Measurements from ENCODE around the gene ALDH3B2.
"Not testable (repeated sequence)": the region's sequence is repeated elsewhere in the genome, so short reads cannot be mapped to it uniquely, and the experiment has no call there.

ALDH3B2 gene

GRCh38 chr11:67629386-67630227, 44.8 kb downstream of the ALDH3B2 start, which contains the start of gene NUDT8:
TSS of gene NUDT8 (minus strand) at chr11:67629937. CDS start at chr11:67629911, 26 bp downstream.
- peak; percentile 82 for DNase-seq

- no peak for DNase-seq
Measured at GRCh38 chr11:67628710-67629385, 45.6 kb downstream of the ALDH3B2 start.

DNA sequence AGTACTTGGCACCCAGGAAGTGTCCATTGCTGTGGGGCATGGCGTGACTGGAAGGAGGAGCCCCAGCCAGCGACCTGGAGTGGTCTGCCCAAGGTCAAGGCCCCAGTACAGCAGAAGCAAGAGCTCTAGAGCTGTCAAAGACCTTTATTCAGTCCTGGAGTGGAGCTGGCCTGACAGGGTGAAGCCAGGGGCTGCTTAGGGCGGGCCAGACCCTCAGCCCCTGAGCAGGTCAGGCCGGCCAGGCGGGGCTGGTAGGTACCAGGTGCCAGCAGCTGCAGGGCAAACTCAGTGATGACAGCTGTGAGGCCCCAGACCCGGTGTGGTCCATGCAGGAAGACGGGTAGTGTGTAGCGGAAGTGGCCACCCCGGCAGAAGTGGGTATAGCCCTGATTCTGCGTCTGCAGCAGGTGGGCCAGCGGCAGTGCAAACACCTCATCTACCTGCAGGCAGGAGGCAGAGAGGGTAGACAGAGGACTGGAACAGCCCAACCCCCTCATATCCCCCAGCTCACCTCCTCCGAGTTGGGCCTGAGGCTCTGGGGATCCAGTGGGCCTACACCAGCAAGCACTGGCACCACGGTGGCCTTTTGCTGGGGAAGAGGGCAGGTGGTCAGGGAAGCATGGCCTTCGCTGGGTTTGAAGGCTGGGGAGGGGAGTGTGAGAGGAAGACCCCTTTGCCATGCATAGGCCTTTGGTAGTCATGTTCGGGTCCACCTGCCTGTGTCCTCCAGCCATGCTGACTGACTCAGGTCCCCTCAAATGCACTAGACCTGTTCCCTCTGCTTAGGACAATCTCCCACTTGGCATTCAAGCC, 46.4 kb downstream of the ALDH3B2 start:
- no peak for DNase-seq

DNA sequence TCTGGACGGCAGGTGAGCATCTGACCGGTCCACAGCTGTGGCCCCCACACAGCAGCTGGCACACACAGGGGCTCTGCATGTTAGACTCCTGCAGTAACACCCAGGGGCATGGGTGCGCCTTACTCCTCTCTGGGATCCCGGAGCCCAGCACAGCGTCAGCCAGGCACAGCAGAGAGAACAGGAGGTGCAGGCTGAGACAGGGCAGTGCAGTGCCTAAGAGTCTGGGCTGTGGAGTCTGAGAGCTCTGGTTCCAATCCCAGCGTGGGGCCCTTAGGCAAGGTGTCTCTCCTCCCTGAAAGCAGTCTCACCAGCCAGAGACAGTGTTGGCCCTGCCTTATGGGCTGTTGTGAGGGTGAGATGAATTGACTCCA, 47.0 kb downstream of the ALDH3B2 start:
- DNase-seq = no peak

DNA sequence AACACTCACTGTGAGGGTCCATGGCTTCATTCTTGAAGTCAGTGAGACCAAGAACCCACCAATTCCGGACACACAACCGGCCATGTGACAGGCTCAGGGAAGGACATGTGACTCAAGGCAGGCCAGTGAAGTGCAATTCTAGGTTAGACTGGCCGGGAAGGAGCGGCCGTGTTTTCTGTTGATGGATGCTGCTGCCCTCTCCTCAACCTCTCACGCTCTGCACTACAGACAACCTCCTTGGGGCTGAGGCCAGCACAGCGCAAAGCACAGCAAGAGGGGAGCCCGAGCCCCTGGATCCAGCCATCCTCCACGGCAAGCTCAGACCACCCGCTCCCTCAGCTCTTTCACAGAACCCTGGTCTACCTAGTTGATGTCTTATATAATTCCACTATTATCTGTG, 47.5 kb downstream of the ALDH3B2 start:
- no peak for DNase-seq

DNA sequence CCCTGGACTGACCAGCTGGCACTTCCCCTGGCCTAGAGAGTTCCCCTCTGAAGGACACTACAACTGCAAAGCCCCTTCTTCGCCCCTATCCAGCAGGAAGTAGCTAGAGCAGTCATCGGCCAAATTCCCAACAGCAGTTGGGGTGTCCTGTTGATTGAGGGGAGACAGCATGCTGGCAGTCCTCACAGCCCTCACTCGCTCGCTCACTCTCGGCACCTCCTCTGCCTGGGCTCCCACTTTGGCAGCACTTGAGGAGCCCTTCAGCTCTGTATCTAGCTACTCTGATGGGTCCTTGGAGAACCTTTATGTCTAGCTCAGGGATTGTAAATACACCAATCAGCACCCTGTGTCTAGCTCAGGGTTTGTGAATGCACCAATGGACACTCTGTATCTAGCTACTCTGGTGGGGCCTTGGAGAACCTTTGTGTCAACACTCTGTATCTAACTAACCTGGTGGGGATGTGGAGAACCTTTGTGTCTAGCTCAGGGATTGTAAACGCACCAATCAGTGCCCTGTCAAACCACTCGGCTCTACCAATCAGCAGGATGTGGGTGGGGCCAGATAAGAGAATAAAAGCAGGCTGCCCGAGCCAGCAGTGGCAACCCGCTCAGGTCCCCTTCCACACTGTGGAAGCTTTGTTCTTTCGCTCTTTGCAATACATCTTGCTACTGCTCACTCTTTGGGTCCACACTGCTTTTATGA, 48.1 kb downstream of the ALDH3B2 start:
- DNase-seq = not testable (repeated sequence)

GRCh38 chr11:67623795-67624194, 50.6 kb downstream of the ALDH3B2 start:
- DNase-seq = not testable (repeated sequence)

- DNase-seq = not testable (repeated sequence)
Measured at GRCh38 chr11:67622905-67623304, 51.5 kb downstream of the ALDH3B2 start.

- not testable (repeated sequence) for DNase-seq
Measured at GRCh38 chr11:67621928-67622327, 52.5 kb downstream of the ALDH3B2 start.

GRCh38 chr11:67620621-67621020, 53.8 kb downstream of the ALDH3B2 start:
- DNase-seq = not testable (repeated sequence)

- DNase-seq = not testable (repeated sequence)
Measured at GRCh38 chr11:67619683-67620618, 54.5 kb downstream of the ALDH3B2 start.

- not testable (repeated sequence) for DNase-seq
Measured at GRCh38 chr11:67618901-67619659, 55.3 kb downstream of the ALDH3B2 start.

DNA sequence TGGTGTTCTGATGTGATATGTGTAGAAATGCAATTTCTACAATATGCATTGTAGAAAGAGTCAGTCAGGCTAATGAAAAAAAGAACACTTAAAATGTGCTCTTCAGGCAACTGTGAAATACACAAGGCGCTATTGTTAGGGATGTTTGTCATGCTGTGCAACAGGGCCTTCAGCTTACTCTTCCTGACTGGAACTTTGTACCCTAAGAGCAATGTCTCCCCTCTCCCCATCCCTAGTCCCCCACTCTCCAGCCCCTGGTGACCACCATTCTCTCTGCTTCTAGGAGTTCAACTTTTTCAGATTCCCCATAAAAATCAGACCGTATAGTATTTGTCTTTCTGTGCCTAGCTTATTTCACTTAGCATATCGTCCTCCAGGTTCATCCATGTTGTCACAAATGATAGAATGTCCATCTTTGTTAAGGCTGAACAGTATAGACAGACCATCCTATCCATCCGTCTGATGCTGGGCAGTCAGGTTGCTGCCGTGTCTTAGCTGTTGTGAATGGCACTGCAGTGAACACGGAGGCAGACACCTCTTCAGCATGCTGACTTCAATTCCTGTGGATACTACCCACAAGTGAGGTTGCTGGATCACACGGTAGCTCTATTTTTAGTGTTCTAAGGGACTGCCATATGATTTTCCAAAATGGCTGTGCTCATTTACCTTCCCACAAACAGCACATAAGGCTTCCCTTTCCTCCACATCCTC, 57.0 kb downstream of the ALDH3B2 start:
- no peak for DNase-seq

GRCh38 chr11:67616431-67617242, 57.8 kb downstream of the ALDH3B2 start:
- DNase-seq = no peak

DNA sequence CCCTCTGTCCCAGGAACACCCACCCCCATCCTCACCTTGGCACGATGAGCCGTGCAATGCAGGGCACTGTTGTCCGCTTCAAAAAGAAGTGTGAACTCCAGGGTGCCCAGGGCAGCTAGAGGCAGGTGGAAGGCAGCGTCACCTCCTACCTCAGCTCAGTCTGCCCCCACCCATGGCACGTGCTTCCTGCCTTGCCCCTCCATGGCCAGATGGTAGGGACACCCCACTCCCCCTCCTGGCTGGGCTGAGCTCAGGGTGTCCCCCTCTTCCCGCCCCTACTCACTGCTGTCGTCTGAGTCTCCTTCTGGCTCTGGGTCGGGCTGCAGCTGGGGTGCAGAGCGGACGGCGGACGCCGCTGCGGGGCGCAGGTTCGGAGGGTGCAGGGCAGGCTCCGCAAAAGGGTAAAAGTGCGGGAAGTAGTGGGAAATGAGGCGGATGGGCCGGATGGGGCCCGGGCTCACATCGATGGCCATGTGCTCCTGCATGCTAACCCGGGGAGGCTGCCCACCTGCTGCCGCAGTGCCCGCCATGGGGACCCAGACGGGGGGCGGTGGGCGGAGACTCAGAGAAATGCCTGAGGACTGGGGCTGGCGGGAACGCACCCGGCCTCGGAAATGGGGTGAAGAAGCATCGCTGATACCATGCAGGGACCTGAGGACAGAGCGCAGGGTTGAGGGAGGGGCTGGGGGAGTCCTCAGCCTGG, 58.5 kb downstream of the ALDH3B2 start:
- no peak for DNase-seq

DNA sequence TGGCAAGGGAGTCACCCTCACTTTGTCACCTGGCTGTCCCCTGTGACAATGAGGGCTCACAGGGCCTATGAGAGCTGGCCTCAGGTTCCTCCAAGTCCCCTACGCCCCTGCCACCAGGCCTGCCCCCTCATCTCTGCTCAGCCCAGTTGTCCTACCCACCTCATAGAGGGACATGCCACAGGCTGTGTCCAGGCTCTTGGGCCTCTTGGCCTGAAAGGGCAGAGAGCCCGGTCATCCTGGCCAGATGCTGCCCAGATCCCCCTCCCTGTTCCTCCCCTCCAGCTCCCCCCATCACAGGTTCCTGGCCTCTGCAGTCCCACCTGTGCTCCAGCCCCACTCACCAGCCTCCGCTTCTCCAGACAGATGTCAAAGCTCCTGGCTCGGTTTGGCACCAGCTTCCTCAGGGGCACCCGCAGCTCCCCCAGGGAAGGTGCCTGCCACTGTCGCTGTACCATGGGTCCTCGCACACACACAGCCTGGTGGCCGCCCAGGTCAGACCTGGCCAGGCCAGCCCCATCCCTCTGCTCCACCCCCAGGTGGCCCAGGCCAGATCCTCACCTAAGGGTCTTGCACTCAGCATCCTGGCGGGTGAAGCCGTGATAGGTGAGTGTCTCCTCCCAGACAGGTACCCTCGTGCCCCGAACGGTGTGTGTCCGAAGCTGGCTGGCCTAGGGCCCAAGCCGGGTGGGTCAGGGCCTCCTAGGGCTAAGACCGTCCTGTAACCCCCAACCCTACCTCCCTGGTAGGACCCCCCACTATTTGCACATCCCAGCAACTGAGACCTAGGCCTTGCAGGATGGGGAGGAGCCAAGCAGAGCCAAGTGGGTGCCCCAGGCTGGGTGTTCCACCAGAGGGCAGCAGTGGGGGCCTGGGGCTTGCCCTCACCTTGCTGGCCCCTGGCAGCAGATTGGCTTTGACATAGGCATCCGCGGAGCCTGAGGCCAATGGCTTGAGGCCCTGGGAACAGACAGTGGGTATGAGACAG, 59.4 kb downstream of the ALDH3B2 start:
- peak; percentile 10 for DNase-seq
